Measurements from ENCODE around the gene RAB5B.
A peak's percentile ranks its signal among the peaks of the same experiment; 100 is the strongest.

The RAB5B gene

DNA sequence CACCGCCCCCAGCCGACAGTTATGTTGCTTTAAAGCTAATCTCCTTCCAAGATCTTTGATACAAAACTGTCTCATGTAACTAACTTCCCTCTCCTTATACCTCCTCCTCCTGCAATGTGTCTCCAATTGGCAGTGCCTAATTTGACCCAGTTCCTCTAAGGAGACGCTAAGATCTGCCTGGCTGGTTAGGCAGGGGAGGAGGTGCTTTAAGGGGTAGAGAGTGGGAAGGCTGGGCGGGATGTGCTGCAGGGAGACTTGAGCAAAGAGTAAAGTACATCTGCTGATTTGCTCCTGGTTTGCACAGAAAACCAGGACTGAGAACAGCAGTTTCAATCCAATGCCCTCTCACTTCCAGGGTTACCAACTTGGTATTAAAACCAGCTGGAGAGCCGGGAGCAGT, 39.6 kb downstream of the RAB5B start:
- no peak overlapping the region for H3K4me3 ChIP-seq (ENCODE audit: low read depth, low read length)
- CTCF ChIA-PET, result interaction anchor here (1.0 to 10.9 kb wide), 3 partner anchors 13 to 17 kb away, joined by 3 to 103 read pairs (median 5); partner anchors contain the start of gene SUOX
- POLR2A ChIA-PET, result no interaction called here

DNA sequence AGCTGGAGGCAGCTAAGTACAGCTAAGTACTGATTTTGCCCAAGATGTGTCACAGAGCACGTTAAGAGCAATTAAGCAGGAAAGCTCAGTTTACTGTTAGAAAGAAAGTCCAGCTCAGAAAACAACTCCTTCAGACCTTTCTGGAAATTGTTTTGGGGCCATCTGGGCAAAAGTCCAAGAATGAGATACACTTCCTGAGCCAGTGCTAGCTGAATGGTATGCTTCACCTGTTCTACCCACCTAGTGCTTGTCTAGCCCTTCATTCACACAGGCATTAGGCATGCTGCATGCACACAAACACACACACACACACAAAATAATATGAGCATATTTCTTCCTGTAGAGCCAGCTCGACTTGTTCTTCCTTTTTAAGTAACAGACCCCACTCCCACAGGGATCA, 40.3 kb downstream of the RAB5B start:
- no peak overlapping the region for H3K4me3 ChIP-seq (ENCODE audit: low read depth, low read length)
- POLR2A ChIA-PET, result no interaction called here
- no peak for DNase-seq (ENCODE audit: low read depth, low spot score)
- CTCF ChIA-PET, result interaction anchor here (1.1 to 10.9 kb wide), 2 partner anchors 13 to 18 kb away, joined by 5 to 103 read pairs; no protein-coding TSS in a partner anchor
- TF ChIP-seq, protein P1, sequence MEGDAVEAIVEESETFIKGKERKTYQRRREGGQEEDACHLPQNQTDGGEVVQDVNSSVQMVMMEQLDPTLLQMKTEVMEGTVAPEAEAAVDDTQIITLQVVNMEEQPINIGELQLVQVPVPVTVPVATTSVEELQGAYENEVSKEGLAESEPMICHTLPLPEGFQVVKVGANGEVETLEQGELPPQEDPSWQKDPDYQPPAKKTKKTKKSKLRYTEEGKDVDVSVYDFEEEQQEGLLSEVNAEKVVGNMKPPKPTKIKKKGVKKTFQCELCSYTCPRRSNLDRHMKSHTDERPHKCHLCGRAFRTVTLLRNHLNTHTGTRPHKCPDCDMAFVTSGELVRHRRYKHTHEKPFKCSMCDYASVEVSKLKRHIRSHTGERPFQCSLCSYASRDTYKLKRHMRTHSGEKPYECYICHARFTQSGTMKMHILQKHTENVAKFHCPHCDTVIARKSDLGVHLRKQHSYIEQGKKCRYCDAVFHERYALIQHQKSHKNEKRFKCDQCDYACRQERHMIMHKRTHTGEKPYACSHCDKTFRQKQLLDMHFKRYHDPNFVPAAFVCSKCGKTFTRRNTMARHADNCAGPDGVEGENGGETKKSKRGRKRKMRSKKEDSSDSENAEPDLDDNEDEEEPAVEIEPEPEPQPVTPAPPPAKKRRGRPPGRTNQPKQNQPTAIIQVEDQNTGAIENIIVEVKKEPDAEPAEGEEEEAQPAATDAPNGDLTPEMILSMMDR (IDR thresholded peaks at IDR 0.05; ENCODE audit: insufficient read depth, low read length, missing control alignments), result no peak

More for the DNA sequence above, 39.6 kb downstream of the RAB5B start:
- TF ChIP-seq, protein P1 (IDR thresholded peaks at IDR 0.05; ENCODE audit: insufficient read depth, low read length, missing control alignments), result no peak
- no peak for DNase-seq (ENCODE audit: low read depth, low spot score)

DNA sequence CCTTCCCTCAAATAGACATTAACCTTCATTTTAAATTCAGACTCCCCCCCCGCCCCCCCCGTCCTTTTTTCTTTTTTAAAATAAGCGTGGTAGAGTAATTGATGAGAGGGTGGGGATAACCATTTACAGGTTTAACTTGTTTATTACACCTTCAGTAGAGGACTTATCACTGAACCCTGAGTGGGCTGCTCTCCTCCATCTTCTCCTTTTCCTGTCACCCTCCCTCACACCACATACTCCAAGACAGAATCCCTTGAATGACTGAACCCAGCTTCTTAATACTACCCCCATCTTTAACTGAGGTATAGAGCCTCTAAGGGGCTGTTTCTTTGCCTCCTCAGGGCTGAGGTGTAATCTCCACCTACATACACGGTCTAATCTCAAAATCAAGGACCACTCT, 43.3 kb downstream of the RAB5B start:
- ChIA-PET POLR2A (no interaction called here), CTCF (interaction anchor here (2.7 to 6.3 kb wide), 2 partner anchors 9 to 12 kb away, joined by 19 to 47 read pairs; no protein-coding TSS in a partner anchor)
- DNase-seq (ENCODE audit: low read depth, low spot score), result no peak
- TF ChIP-seq, protein P1 (IDR thresholded peaks at IDR 0.05; ENCODE audit: insufficient read depth, low read length, missing control alignments), result no peak
- no peak overlapping the region for H3K4me3 ChIP-seq (ENCODE audit: low read depth, low read length)

GRCh38 chr12:56018356-56018755, 44.5 kb downstream of the RAB5B start:
- TF ChIP-seq, protein P1 (IDR thresholded peaks at IDR 0.05; ENCODE audit: insufficient read depth, low read length, missing control alignments), result no peak
- CTCF ChIA-PET, result interaction anchor here (1.0 to 6.3 kb wide), 4 partner anchors 10 to 280 kb away, joined by 3 to 47 read pairs (median 33); partner anchors contain the start of gene SUOX
- H3K4me3 ChIP-seq (ENCODE audit: low read depth, low read length), result no peak overlapping the region
- no peak for DNase-seq (ENCODE audit: low read depth, low spot score)
- POLR2A ChIA-PET, result interaction anchor here (1.3 kb wide), 1 partner anchor 9 kb away, joined by 4 read pairs; no protein-coding TSS in a partner anchor

- ChIA-PET CTCF (interaction anchor here (1.1 to 6.3 kb wide), 6 partner anchors 8 to 282 kb away, joined by 3 to 47 read pairs (median 4); partner anchors contain the start of gene SUOX), POLR2A (interaction anchor here (0.6 kb wide), 1 partner anchor 47 kb away, joined by 3 read pairs; the partner anchor contains the start of gene RAB5B)
- TF ChIP-seq, protein P1 (IDR thresholded peaks at IDR 0.05; ENCODE audit: insufficient read depth, low read length, missing control alignments), result no peak
- peak within 1 kb of the TSS; percentile 49 for H3K4me3 ChIP-seq (ENCODE audit: low read depth, low read length)
- DNase-seq (ENCODE audit: low read depth, low spot score), result no peak
Observed at GRCh38 chr12:56020423-56021184, 46.7 kb downstream of the RAB5B start, which contains the start of gene IKZF4. Gene IKZF4, plus strand, starts transcription at chr12:56021043. Its CDS starts 451 bp downstream, at chr12:56021494.

All from AG04449 (cell line).